H9 (cell line): ENCODE results near the gene AP1B1. TPM values are rescaled to one million over a fixed set of nuclear protein-coding genes. Genes with fewer than 3 reads are reported as not detected.

Experiments used
- DNase-seq: peaks from one replicate; pipeline ENCODE4 v3.0.0-alpha.2; 2017
- H2AFZ ChIP-seq: one replicate; pipeline ENCODE4 v1.6.1; 2013; ENCODE audit warnings: mild to moderate bottlenecking, low read length, control low read depth, moderate library complexity
- H2AK5ac ChIP-seq: 2 replicates; pipeline ENCODE4 v1.6.1; 2013; ENCODE audit warnings: low read length, control low read depth, mixed read lengths; ENCODE audit not compliant: insufficient read length
- H2BK120ac ChIP-seq: one replicate; pipeline ENCODE4 v1.6.1; 2013; ENCODE audit warnings: low read depth, mild to moderate bottlenecking, low read length, control low read depth, inconsistent platforms; ENCODE audit not compliant: poor library complexity, severe bottlenecking
- H2BK12ac ChIP-seq: 2 replicates; pipeline ENCODE4 v1.6.1; 2013; ENCODE audit warnings: low read length, control low read depth, mixed read lengths, low read depth; ENCODE audit not compliant: insufficient read length
- H2BK15ac ChIP-seq: 2 replicates; pipeline ENCODE4 v1.6.1; 2013; ENCODE audit warnings: low read depth, low read length, control low read depth
- H2BK20ac ChIP-seq: one replicate; pipeline ENCODE4 v1.6.1; 2013; ENCODE audit warnings: low read depth, mild to moderate bottlenecking, low read length, control low read depth, inconsistent platforms; ENCODE audit not compliant: poor library complexity, severe bottlenecking
- H2BK5ac ChIP-seq: 2 replicates; pipeline ENCODE4 v1.6.1; 2013; ENCODE audit warnings: low read length, control low read depth, mixed read lengths; ENCODE audit not compliant: insufficient read length
- H3K14ac ChIP-seq: 2 replicates; pipeline ENCODE4 v1.6.1; 2013; ENCODE audit warnings: low read length, control low read depth; ENCODE audit not compliant: insufficient read depth
- H3K18ac ChIP-seq: 2 replicates; pipeline ENCODE4 v1.6.1; 2013; ENCODE audit warnings: low read depth, mild to moderate bottlenecking, mixed read lengths, low read length, control low read depth; ENCODE audit not compliant: insufficient read length
- H3K23ac ChIP-seq: 2 replicates; pipeline ENCODE4 v1.6.1; 2013; ENCODE audit warnings: low read length, control low read depth, mixed read lengths, low read depth; ENCODE audit not compliant: insufficient read length
- H3K23me2 ChIP-seq: 2 replicates; pipeline ENCODE4 v1.6.1; 2013; ENCODE audit warnings: low read depth, mild to moderate bottlenecking, mixed read lengths, low read length, control low read depth; ENCODE audit not compliant: insufficient read length, poor library complexity, severe bottlenecking
- H3K27ac ChIP-seq: 2 replicates; pipeline ENCODE4 v1.5.1; 2013; ENCODE audit warnings: low read length, control low read depth, mixed read lengths, low read depth; ENCODE audit not compliant: insufficient read length
- H3K27me3 ChIP-seq: 2 replicates; pipeline ENCODE4 v1.6.1; 2013; ENCODE audit warnings: low read length, control low read depth, inconsistent platforms; ENCODE audit not compliant: insufficient read depth
- H3K4ac ChIP-seq: 2 replicates; pipeline ENCODE4 v1.6.1; 2013; ENCODE audit warnings: low read depth, mild to moderate bottlenecking, control low read depth, inconsistent platforms, low read length, moderate library complexity
- H3K4me1 ChIP-seq: 2 replicates; pipeline ENCODE4 v1.6.1; 2013; ENCODE audit warnings: low read length, control low read depth, inconsistent platforms; ENCODE audit not compliant: insufficient read depth
- H3K4me2 ChIP-seq: 2 replicates; pipeline ENCODE4 v1.6.1; 2013; ENCODE audit warnings: low read length, control low read depth, mixed read lengths; ENCODE audit not compliant: insufficient read length, insufficient read depth
- H3K56ac ChIP-seq: 2 replicates; pipeline ENCODE4 v1.6.1; 2013; ENCODE audit warnings: low read depth, mild to moderate bottlenecking, mixed read lengths, low read length, control low read depth; ENCODE audit not compliant: insufficient read length
- H3K79me1 ChIP-seq: 2 replicates; pipeline ENCODE4 v1.6.1; 2013; ENCODE audit warnings: low read depth, mild to moderate bottlenecking, moderate library complexity, low read length, control low read depth, inconsistent platforms; ENCODE audit not compliant: insufficient read depth, poor library complexity, severe bottlenecking
- H3K79me2 ChIP-seq: 2 replicates; pipeline ENCODE4 v1.6.1; 2013; ENCODE audit warnings: low read length, control low read depth, inconsistent platforms; ENCODE audit not compliant: insufficient read depth
- H3K9ac ChIP-seq: 2 replicates; pipeline ENCODE4 v1.6.1; 2013; ENCODE audit warnings: low read length, control low read depth, mixed read lengths; ENCODE audit not compliant: insufficient read length; ENCODE audit errors: extremely low read depth
- H3K9me3 ChIP-seq: one replicate; pipeline ENCODE4 v1.6.1; 2013; ENCODE audit warnings: low read depth, low read length, inconsistent platforms; ENCODE audit not compliant: control insufficient read depth
- H3T11ph ChIP-seq: one replicate; pipeline ENCODE4 v1.6.1; 2013; ENCODE audit warnings: mild to moderate bottlenecking, low read length, control low read depth, inconsistent platforms
- H4K20me1 ChIP-seq: one replicate; pipeline ENCODE4 v1.6.1; 2013; ENCODE audit not compliant: control insufficient read depth, insufficient read length, insufficient read depth
- H4K5ac ChIP-seq: 2 replicates; pipeline ENCODE4 v1.6.1; 2013; ENCODE audit warnings: low read depth, mild to moderate bottlenecking, mixed read lengths, low read length, control low read depth; ENCODE audit not compliant: insufficient read length
- H4K8ac ChIP-seq: replicated peaks from 2 replicates; pipeline ENCODE4 v1.6.1; 2013; ENCODE audit warnings: low read length, control low read depth, mixed read lengths, low read depth; ENCODE audit not compliant: insufficient read length
- H4K91ac ChIP-seq: 2 replicates; pipeline ENCODE4 v1.6.1; 2013; ENCODE audit warnings: low read depth, mild to moderate bottlenecking, moderate library complexity, mixed read lengths, low read length, control low read depth; ENCODE audit not compliant: insufficient read length
- H3K27ac Mint-ChIP-seq, 3 experiments: 2 replicates in 2 of 3; 3 replicates in 1 of 3; pipeline ENCODE4 v1.8.0; 2020 to 2021; ENCODE audit warnings: mixed read lengths in 3 of 3, mild to moderate bottlenecking in 1 of 3, moderate library complexity in 1 of 3
- H3K27me3 Mint-ChIP-seq: 2 replicates; pipeline ENCODE4 v1.8.0; 2021; ENCODE audit warnings: low read depth, mild to moderate bottlenecking, moderate library complexity, mixed read lengths
- H3K36me3 Mint-ChIP-seq, 3 experiments: 2 replicates in 2 of 3; 3 replicates in 1 of 3; pipeline ENCODE4 v1.8.0; 2020 to 2021; ENCODE audit warnings: low read depth in 3 of 3, mixed read lengths in 3 of 3; ENCODE audit not compliant: insufficient read depth in 1 of 3
- H3K4me1 Mint-ChIP-seq, 2 experiments: 2 replicates each; pipeline ENCODE4 v1.8.0; 2020; ENCODE audit warnings: mixed read lengths in 2 of 2
- H3K4me3 Mint-ChIP-seq, 2 experiments: 2 replicates in 1 of 2; 3 replicates in 1 of 2; pipeline ENCODE4 v1.8.0; 2020 to 2021; ENCODE audit warnings: mild to moderate bottlenecking in 2 of 2, mixed read lengths in 2 of 2, moderate library complexity in 1 of 2
- H3K9me3 Mint-ChIP-seq, 2 experiments: 2 replicates in 1 of 2; 3 replicates in 1 of 2; pipeline ENCODE4 v1.8.0; 2020; ENCODE audit warnings: mild to moderate bottlenecking in 2 of 2, mixed read lengths in 2 of 2, moderate library complexity in 1 of 2
- WGBS: extraction: QIAGEN DNeasy Blood & Tissue Kit; methylation state at CpG from one replicate; pipeline ENCODE4 v1.1.7; 2013; ENCODE audit warnings: missing lambda C conversion rate, low lambda C conversion rate, mixed read lengths; ENCODE audit not compliant: insufficient read length; ENCODE audit errors: extremely low coverage; 5-methylcytosine and 5-hydroxymethylcytosine counted together
- microRNA-seq: library from miRNA; unstranded; fragments of <30 nt; microRNA quantifications from one replicate; pipeline ENCODE4, GENCODE V29; 2020; ENCODE audit warnings: borderline microRNAs expressed
- total RNA-seq: library from RNA; stranded (reverse); gene quantifications from 2 replicates; pipeline ENCODE4 v1.2.1, GENCODE V29; 2021
- TF ChIP-seq, protein P1 (sequence below): fragments of 200-600 bp; sonication (generic); conservative IDR thresholded peaks from 3 replicates; pipeline ENCODE4 v1.8.0; 2021; ENCODE audit warnings: antibody characterized with exemption, mild to moderate bottlenecking

AP1B1 gene
- total RNA-seq, 1 experiment from 2014 or later: 64.0 TPM

DNA sequence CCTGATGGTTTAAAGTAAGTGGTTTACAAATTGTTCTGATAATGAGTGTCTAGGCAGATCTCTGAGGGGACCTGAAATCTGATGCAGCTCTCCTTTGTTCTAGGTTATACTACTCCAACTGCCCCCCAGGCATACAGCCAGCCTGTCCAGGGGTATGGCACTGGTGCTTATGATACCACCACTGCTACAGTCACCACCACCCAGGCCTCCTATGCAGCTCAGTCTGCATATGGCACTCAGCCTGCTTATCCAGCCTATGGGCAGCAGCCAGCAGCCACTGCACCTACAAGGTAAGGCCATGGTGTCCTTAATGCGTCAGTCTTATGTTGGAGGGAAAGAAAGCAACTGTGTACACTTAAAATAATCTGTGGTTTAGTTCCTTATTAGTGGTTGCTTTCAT is 110.4 kb downstream of the AP1B1 start:
- Mint-ChIP-seq H3K27me3 (no peaks in the 10 kb centered on the region), H3K27ac (peak overlapping the region in 2 of 3 experiments; percentile 38 to 59; a peak in 2 of 7 replicates), H3K9me3 (no peaks in the 10 kb centered on the region), H3K36me3 (peaks cover 77 to 100% (median 97%) of the 10 kb centered on the region in 3 experiments), H3K4me3 (no peak overlapping the region), H3K4me1 (peaks cover 6 to 8% of the 10 kb centered on the region in 2 experiments)
- TF ChIP-seq, protein P1, sequence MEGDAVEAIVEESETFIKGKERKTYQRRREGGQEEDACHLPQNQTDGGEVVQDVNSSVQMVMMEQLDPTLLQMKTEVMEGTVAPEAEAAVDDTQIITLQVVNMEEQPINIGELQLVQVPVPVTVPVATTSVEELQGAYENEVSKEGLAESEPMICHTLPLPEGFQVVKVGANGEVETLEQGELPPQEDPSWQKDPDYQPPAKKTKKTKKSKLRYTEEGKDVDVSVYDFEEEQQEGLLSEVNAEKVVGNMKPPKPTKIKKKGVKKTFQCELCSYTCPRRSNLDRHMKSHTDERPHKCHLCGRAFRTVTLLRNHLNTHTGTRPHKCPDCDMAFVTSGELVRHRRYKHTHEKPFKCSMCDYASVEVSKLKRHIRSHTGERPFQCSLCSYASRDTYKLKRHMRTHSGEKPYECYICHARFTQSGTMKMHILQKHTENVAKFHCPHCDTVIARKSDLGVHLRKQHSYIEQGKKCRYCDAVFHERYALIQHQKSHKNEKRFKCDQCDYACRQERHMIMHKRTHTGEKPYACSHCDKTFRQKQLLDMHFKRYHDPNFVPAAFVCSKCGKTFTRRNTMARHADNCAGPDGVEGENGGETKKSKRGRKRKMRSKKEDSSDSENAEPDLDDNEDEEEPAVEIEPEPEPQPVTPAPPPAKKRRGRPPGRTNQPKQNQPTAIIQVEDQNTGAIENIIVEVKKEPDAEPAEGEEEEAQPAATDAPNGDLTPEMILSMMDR: no peak
- H3K79me2 ChIP-seq: peaks cover 19% of the 10 kb centered on the region; the same call in 1 of the 2 replicates
- H3K14ac ChIP-seq: no peak overlapping the region
- no peak overlapping the region for H3K9ac ChIP-seq
- H3T11ph ChIP-seq: no peak overlapping the region
- H3K27ac ChIP-seq: no peak overlapping the region
- no peak overlapping the region for H3K4ac ChIP-seq
- H2BK15ac ChIP-seq: no peak overlapping the region
- no peaks in the 10 kb centered on the region for H3K27me3 ChIP-seq
- no peaks in the 10 kb centered on the region for H4K20me1 ChIP-seq
- H3K23ac ChIP-seq: no peak overlapping the region
- H3K23me2 ChIP-seq: no peaks in the 10 kb centered on the region
- H2AK5ac ChIP-seq: no peak overlapping the region
- no peak for DNase-seq
- H3K56ac ChIP-seq: no peak overlapping the region
- H2BK5ac ChIP-seq: no peak overlapping the region
- H3K9me3 ChIP-seq: no peaks in the 10 kb centered on the region
- no peak overlapping the region for H3K4me2 ChIP-seq
- H4K5ac ChIP-seq: no peak overlapping the region
- H2BK12ac ChIP-seq: no peak overlapping the region
- H3K4me1 ChIP-seq: no peaks in the 10 kb centered on the region
- WGBS: no CpG with 5 or more reads among the region's 1 CpG
- no peak overlapping the region for H2BK20ac ChIP-seq
- H3K18ac ChIP-seq: no peak overlapping the region
- peaks cover 5% of the 10 kb centered on the region for H3K79me1 ChIP-seq
- H4K91ac ChIP-seq: no peak overlapping the region
- no peak overlapping the region for H2AFZ ChIP-seq
- H2BK120ac ChIP-seq: no peak overlapping the region
- H4K8ac ChIP-seq: no peak overlapping the region

Small RNA genes lying within 50 kb of the gene (microRNA-seq; reads per million reads assigned to microRNA genes)
- 1.2 reads per million, percentile 3 among the genes with 10 or more reads in this experiment for gene MIR3653

Other genes with a start within 250 kb of the AP1B1 start
- 4.5 and 5.4 TPM in 2 replicates for gene EMID1, start 182.7 kb downstream of the AP1B1 start, total RNA-seq
- gene RHBDD3, start 120.6 kb downstream of the AP1B1 start, total RNA-seq: 92.9 and 99.7 TPM in 2 replicates
- gene EWSR1, start 120.3 kb downstream of the AP1B1 start, total RNA-seq: 456 and 462 TPM in 2 replicates
- gene GAS2L1, start 81.9 kb downstream of the AP1B1 start, total RNA-seq: 8.0 and 8.1 TPM in 2 replicates
- gene RASL10A, start 72.9 kb downstream of the AP1B1 start, total RNA-seq: 0.90 and 0.92 TPM in 2 replicates
- gene RFPL1, start 50.0 kb upstream of the AP1B1 start, total RNA-seq: not detected in 2 replicates
- gene NEFH, start 91.6 kb upstream of the AP1B1 start, total RNA-seq: 5.7 and 5.8 TPM in 2 replicates
- gene THOC5, start 165.2 kb upstream of the AP1B1 start, total RNA-seq: 68.2 and 71.8 TPM in 2 replicates
- gene NIPSNAP1, start 192.5 kb upstream of the AP1B1 start, total RNA-seq: 169 and 171 TPM in 2 replicates
- 46.5 and 50.9 TPM in 2 replicates for gene NF2, start 215.1 kb upstream of the AP1B1 start, total RNA-seq